ENCODE measurements around the gene FOXN3.

Gene FOXN3

DNA sequence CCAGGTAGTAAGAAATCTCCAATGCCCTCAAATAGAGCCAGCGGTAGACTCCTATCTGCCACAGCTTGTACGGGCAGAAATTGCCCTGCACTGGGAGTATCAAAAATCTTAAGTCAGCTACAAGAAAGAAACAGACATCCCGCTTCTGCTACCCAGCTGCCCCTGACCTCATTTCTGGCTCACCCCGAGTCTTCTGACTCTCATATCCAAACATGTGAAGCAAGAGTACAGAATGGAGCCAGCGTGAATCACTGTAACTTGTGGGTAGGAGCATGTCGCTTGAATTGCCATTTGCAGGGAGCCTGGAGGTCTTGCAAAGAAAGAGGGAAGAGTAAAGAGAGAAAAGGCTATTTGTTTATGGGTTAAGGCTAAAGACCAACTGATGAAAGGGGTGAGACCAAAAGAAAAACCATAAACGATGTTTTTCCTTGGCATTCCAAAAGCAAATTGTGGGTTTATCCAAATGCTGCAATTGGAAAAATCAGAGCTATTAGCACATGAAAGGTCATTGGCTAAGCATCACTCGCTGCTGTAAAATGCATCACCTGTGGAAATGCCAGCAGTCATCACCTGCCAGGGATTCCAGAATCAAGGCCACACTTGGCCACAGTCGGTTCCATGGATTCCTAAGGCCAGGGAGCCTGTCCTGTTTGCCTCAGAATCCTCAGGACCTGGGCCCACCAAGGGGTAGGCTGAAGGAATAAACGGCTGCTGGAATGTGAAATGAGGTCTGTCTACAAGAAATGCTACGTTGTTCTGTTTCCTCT is 86.6 kb downstream of the FOXN3 start:
- FAIRE-seq: no peak

DNA sequence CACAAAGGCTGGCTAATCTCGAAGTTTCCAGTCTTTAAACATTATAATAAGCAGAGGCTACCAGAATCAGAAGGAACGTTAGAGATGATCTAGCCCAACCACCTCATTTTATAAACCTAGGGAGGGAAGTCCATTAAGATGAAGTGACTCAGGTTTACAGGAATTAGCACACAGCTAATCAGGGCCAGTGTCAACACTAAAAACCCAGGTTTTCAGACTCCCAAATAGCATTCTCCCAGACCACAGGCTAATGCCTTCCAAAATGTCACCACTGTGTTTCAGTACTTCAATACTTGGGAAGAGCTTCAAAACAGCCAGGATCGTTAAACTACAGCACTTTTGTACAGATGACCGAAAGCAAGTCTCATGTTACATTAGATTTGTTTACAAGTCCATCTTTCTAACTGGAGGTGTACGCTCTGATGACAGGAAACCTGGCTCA is 89.2 kb downstream of the FOXN3 start:
- FAIRE-seq: peak; percentile 78

- no peak for FAIRE-seq
Measured at GRCh38 chr14:89325959-89326358, 91.1 kb downstream of the FOXN3 start.

GRCh38 chr14:89325299-89325883 is 91.6 kb downstream of the FOXN3 start:
- no peak for FAIRE-seq

- FAIRE-seq: no peak
Measured at GRCh38 chr14:89324501-89325298, 92.3 kb downstream of the FOXN3 start.

GRCh38 chr14:89320381-89321000 is 96.5 kb downstream of the FOXN3 start:
- FAIRE-seq: no peak

DNA sequence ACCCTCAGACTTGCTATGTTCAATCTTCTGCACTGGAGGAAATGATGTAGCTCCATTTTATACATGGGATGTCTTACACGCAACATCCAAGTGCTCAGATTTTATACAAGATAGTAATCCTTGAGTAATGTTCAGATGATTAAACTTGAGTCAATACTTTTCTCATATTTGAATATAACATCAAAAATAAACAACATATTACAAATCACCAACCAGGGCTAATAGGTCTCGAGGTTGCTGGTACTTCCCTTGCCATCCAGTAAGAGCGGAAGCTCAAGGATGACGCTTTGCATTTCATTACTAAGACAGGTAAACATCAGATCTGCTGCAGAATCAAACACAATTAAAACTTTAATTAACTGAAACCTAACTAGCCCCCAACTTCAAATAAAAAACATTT is 97.3 kb downstream of the FOXN3 start:
- no peak for FAIRE-seq

DNA sequence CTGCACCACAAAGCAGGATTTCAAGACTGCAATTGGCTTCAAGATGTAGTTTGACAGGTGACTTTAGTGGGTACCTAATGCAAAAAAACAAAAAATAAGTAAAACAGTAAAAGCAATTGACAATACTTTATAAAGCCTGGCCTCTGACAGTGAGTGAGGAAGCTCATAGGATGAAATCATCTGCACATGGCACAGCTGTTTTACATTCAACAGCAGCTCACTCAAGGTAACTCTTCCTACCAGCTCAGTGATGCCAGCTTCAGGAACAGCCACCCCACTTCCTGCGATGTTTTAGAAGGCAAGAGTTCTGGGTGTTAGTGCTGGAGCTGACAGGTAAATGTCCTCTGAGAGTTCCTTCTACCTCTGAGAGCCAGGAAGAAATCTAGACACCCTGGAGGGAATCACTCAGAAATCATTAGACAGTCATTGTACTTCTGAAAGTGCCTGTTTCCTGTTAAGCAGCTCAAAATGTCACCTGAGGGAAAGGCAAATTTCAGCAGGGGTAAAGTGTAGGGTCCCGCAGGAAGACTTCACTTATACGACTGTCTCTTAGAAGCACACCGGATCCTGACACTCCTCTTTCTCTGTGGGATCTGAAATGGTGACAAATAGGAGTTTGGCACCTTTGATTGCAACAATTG is 99.9 kb downstream of the FOXN3 start:
- no peak for FAIRE-seq

DNA sequence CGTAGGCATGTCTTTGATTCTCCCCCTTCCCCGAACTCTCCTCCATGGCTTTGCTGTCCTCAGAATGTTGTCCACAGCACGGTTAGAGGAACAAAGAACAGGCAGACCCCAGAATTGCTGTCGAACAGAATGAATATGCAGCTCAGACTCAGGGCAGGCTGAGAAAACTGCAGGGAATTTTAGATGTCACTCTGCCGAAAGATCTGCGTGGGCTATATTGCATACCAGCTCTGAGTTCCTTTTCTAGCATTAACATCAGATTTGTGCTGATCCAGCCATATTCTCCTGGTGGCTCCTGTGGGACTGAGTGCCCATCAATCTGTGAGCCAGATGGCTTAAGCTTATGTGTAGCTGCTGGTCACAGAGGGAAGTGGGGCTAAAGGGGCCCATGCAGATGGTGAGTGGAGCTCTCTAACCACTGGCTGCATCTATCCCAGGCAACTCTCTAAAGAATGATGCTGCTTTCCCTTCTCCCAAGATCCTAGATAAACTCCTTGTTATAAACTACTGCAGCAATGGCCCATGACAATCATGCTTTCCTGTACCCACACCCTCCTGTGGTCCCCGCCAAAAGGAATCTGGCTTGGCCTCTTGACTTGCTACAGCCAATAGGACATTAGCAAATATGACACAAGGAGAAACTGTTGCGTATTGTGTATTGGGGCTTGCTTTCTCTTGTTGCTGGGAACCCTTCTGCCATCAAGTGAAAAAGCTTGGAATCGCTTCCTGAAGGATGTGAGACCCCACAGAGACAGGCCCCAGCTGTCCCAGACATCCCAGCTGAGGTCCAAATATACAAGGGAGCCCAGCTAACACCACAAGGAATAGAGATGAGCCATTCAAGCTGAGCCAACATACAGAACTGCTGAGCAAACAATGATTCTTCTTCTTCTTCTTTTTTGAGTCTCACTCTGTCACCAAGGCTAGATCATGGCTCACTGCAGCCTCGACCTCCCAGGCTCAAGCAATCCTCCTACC is 101.3 kb downstream of the FOXN3 start:
- no peak for FAIRE-seq

- FAIRE-seq: peak; percentile 13
Measured at GRCh38 chr14:89314274-89314673, 102.8 kb downstream of the FOXN3 start.

GRCh38 chr14:89312932-89313331 is 104.1 kb downstream of the FOXN3 start:
- no peak for FAIRE-seq

DNA sequence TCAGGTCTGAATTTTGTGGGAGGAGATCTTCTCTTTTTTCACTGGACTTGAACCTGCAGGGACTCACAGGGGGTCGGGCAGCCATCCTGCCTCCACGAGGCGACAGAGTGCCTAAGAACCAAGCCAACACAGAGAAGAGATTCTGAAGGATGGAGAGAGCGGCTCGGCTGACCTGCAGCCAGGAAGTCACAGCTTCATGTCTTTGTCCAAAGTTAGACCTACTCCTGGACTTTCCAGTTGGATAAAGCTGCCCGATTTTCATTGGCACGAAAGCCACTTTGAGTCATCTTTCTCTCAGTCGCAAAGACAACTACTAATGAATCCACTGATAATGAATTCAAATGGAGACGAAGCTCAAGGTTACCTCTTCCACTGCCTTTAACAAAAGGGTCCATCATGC is 106.8 kb downstream of the FOXN3 start:
- FAIRE-seq: no peak

DNA sequence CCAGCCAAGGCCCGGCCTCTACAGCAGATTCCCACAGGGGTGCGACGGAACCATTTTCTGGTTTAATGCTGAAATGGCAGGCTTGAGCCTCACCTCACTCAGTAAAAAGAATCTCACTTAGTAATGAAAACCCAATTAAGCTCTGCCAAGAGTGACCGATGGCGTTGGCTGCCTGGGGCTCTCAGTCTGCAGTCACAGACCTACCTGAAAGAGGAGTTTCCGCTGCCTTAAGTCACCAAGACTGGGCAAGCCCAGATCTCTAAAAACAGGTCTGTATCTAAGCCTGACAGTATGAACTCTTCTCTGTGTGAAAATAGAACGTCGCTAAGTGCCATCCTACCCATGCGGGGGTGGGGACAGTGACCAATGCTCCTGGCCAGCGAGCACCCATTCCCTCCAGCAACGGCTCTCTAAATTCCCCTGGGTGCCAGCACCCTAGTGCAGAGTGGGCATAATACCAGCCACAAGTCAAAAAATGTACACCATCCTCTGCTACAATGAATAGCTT is 107.3 kb downstream of the FOXN3 start:
- FAIRE-seq: no peak

GRCh38 chr14:89308232-89308959 is 108.6 kb downstream of the FOXN3 start:
- FAIRE-seq: no peak

GRCh38 chr14:89307409-89307808 is 109.6 kb downstream of the FOXN3 start:
- no peak for FAIRE-seq

DNA sequence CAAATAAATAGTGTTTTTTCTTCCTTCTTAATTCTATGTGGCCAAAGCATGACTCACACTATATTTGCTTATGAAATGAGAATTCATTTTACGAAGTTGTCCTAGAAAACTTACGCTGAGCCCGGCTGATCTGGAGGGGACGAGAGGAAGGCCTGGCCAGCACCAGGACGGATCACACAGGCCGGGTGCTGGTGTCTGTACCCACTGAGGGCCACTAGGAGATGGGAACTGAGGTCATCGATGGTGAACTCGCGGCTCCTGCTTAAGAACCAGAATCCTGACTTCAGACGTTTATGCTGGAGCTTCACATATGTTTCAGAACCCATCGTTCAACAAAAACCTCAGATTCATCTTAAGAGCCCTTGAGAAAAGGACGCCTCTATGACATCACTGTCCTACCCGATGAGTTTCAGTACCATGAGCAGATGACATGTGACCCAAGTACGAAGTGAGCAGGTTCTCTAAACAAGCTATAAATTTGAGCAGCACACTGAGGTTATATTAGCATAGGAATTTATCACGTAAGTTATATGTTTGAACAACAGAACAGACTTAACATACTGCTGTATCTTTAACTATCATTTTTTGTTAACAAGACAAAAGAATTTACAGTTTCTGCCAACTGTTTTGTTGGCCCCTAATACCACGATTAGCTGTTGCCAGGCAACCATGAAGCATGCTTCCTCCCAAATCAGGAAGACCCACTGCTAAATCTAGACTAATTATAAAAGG is 111.9 kb downstream of the FOXN3 start:
- no peak for FAIRE-seq

DNA sequence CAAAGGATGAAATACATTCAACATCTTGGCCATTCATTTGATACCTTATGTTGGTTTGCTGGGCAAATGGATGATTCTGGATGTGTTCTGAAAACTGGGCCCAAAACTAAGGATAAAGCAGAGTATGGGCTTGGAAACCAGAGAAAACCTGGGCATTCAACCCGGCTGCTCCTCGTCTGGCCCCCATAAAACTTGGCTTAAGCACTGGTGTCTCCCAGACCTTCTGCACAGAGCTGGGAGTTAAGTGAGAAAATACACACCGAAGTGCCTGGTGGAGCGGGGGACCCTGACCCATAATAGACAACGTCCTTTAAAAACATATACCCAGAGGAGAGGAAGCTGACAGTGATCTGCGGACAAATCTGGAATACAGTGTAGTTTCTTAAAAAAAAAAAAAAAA is 112.5 kb downstream of the FOXN3 start:
- no peak for FAIRE-seq

- peak; percentile 88 for FAIRE-seq
Measured at GRCh38 chr14:89303456-89304435, 113.3 kb downstream of the FOXN3 start.

All from islet of Langerhans (tissue), 1 donor.